Activated T-cell treated with anti-CD3 and anti-CD28 coated beads, Interleukin-2, amount 50 U/mL, for 24 hours (primary cell): ENCODE results near the gene USE1.

Source experiments
- DNase-seq: peaks from one replicate; pipeline ENCODE4 v3.0.0-alpha.2; 2020
- H3K27ac Mint-ChIP-seq: 2 replicates; pipeline ENCODE4 v1.8.0; 2020; ENCODE audit warnings: mild to moderate bottlenecking, mixed read lengths
- H3K27me3 Mint-ChIP-seq: 2 replicates; pipeline ENCODE4 v1.8.0; 2020; ENCODE audit warnings: mixed read lengths
- H3K36me3 Mint-ChIP-seq: 2 replicates; pipeline ENCODE4 v1.8.0; 2020; ENCODE audit warnings: low read depth, mixed read lengths
- H3K4me1 Mint-ChIP-seq: 2 replicates; pipeline ENCODE4 v1.8.0; 2020; ENCODE audit warnings: low read depth, mixed read lengths
- H3K4me3 Mint-ChIP-seq: 2 replicates; pipeline ENCODE4 v1.8.0; 2020; ENCODE audit warnings: mild to moderate bottlenecking, moderate library complexity, mixed read lengths
- H3K9me3 Mint-ChIP-seq: 2 replicates; pipeline ENCODE4 v1.8.0; 2020; ENCODE audit warnings: mixed read lengths

Gene USE1

GRCh38 chr19:17254636-17255035, 39.5 kb downstream of the USE1 start:
- H3K36me3 Mint-ChIP-seq = no peaks in the 10 kb centered on the region
- H3K4me3 Mint-ChIP-seq = no peak overlapping the region
- no peak for DNase-seq
- H3K9me3 Mint-ChIP-seq = no peaks in the 10 kb centered on the region
- no peaks in the 10 kb centered on the region for H3K4me1 Mint-ChIP-seq
- no peak overlapping the region for H3K27ac Mint-ChIP-seq
- no peaks in the 10 kb centered on the region for H3K27me3 Mint-ChIP-seq

GRCh38 chr19:17255150-17255621, 40.0 kb downstream of the USE1 start:
- Mint-ChIP-seq H3K27ac (no peak overlapping the region), H3K4me1 (no peaks in the 10 kb centered on the region), H3K27me3 (no peaks in the 10 kb centered on the region), H3K36me3 (no peaks in the 10 kb centered on the region), H3K9me3 (no peaks in the 10 kb centered on the region), H3K4me3 (no peak overlapping the region)
- no peak for DNase-seq

GRCh38 chr19:17256130-17256529, 41.0 kb downstream of the USE1 start:
- Mint-ChIP-seq H3K4me1 (peaks cover 6% of the 10 kb centered on the region), H3K9me3 (no peaks in the 10 kb centered on the region), H3K27me3 (no peaks in the 10 kb centered on the region), H3K4me3 (no peak overlapping the region), H3K27ac (no peak overlapping the region), H3K36me3 (no peaks in the 10 kb centered on the region)
- DNase-seq = no peak

- peaks cover 6% of the 10 kb centered on the region for H3K4me1 Mint-ChIP-seq
- no peaks in the 10 kb centered on the region for H3K9me3 Mint-ChIP-seq
- H3K4me3 Mint-ChIP-seq = no peak overlapping the region
- H3K27me3 Mint-ChIP-seq = no peaks in the 10 kb centered on the region
- no peak for DNase-seq
- H3K36me3 Mint-ChIP-seq = no peaks in the 10 kb centered on the region
- no peak overlapping the region for H3K27ac Mint-ChIP-seq
These were observed 44.1 kb downstream of the USE1 start for GRCh38 chr19:17259118-17259780.

- Mint-ChIP-seq H3K4me3 (no peak overlapping the region), H3K9me3 (no peaks in the 10 kb centered on the region), H3K27me3 (no peaks in the 10 kb centered on the region), H3K4me1 (peaks cover 9% of the 10 kb centered on the region), H3K27ac (no peak overlapping the region), H3K36me3 (no peaks in the 10 kb centered on the region)
- no peak for DNase-seq
These were observed 44.8 kb downstream of the USE1 start for GRCh38 chr19:17259934-17260333.

- H3K4me1 Mint-ChIP-seq = peaks cover 9% of the 10 kb centered on the region
- no peaks in the 10 kb centered on the region for H3K27me3 Mint-ChIP-seq
- no peak overlapping the region for H3K27ac Mint-ChIP-seq
- DNase-seq = peak; percentile 93
- H3K4me3 Mint-ChIP-seq = no peak overlapping the region
- H3K9me3 Mint-ChIP-seq = no peaks in the 10 kb centered on the region
- H3K36me3 Mint-ChIP-seq = no peaks in the 10 kb centered on the region
These were observed 45.7 kb downstream of the USE1 start for GRCh38 chr19:17260842-17261325.

- no peaks in the 10 kb centered on the region for H3K27me3 Mint-ChIP-seq
- H3K4me1 Mint-ChIP-seq = peaks cover 17% of the 10 kb centered on the region
- no peak for DNase-seq
- H3K36me3 Mint-ChIP-seq = peaks cover 3% of the 10 kb centered on the region
- H3K27ac Mint-ChIP-seq = no peak overlapping the region
- H3K4me3 Mint-ChIP-seq = no peak overlapping the region
- no peaks in the 10 kb centered on the region for H3K9me3 Mint-ChIP-seq
These were observed 47.4 kb downstream of the USE1 start for GRCh38 chr19:17262557-17262956.

- Mint-ChIP-seq H3K27ac (peak overlapping the region; percentile 44), H3K36me3 (peaks cover 15% of the 10 kb centered on the region), H3K4me1 (peaks cover 25% of the 10 kb centered on the region), H3K4me3 (no peak overlapping the region), H3K9me3 (no peaks in the 10 kb centered on the region), H3K27me3 (no peaks in the 10 kb centered on the region)
- DNase-seq = no peak
These were observed 48.8 kb downstream of the USE1 start for GRCh38 chr19:17263712-17264640.

GRCh38 chr19:17264641-17264979, 49.5 kb downstream of the USE1 start, which contains the start of gene USHBP1:
Gene USHBP1 (minus strand): TSS chr19:17264745. CDS start chr19:17264299, 446 bp downstream.
- Mint-ChIP-seq H3K9me3 (no peaks in the 10 kb centered on the region), H3K4me3 (no peak within 1 kb of the TSS), H3K27ac (peak within 1 kb of the TSS; percentile 44)

GRCh38 chr19:17266026-17266425, 50.9 kb downstream of the USE1 start:
- H3K9me3 Mint-ChIP-seq = no peaks in the 10 kb centered on the region
- H3K27me3 Mint-ChIP-seq = no peaks in the 10 kb centered on the region
- H3K36me3 Mint-ChIP-seq = peaks cover 30% of the 10 kb centered on the region
- peaks cover 22% of the 10 kb centered on the region for H3K4me1 Mint-ChIP-seq
- no peak overlapping the region for H3K27ac Mint-ChIP-seq
- H3K4me3 Mint-ChIP-seq = no peak overlapping the region
- DNase-seq = no peak

More at GRCh38 chr19:17264641-17264979, 49.5 kb downstream of the USE1 start, which contains the start of gene USHBP1:
- DNase-seq = no peak
- Mint-ChIP-seq H3K4me1 (peaks cover 26% of the 10 kb centered on the region), H3K36me3 (peaks cover 20% of the 10 kb centered on the region), H3K27me3 (no peaks in the 10 kb centered on the region)

GRCh38 chr19:17266589-17266974, 51.4 kb downstream of the USE1 start:
- Mint-ChIP-seq H3K4me3 (peak overlapping the region; percentile 94), H3K27ac (peak overlapping the region; percentile 91), H3K27me3 (no peaks in the 10 kb centered on the region), H3K4me1 (peaks cover 22% of the 10 kb centered on the region), H3K9me3 (no peaks in the 10 kb centered on the region), H3K36me3 (peaks cover 36% of the 10 kb centered on the region)
- DNase-seq = no peak

GRCh38 chr19:17266975-17267788, 52.0 kb downstream of the USE1 start, which contains the start of gene BABAM1:
Gene BABAM1 (plus strand): TSS chr19:17267443. CDS start chr19:17268807, 1,364 bp downstream.
- Mint-ChIP-seq H3K9me3 (no peaks in the 10 kb centered on the region), H3K4me1 (peaks cover 22% of the 10 kb centered on the region), H3K27me3 (no peaks in the 10 kb centered on the region), H3K36me3 (peaks cover 40% of the 10 kb centered on the region), H3K4me3 (peak within 1 kb of the TSS; percentile 94), H3K27ac (peak within 1 kb of the TSS; percentile 91)
- DNase-seq = peak; percentile 90

- H3K4me1 Mint-ChIP-seq = peaks cover 22% of the 10 kb centered on the region
- H3K4me3 Mint-ChIP-seq = peak overlapping the region; percentile 94
- peaks cover 48% of the 10 kb centered on the region for H3K36me3 Mint-ChIP-seq
- DNase-seq = no peak
- no peaks in the 10 kb centered on the region for H3K27me3 Mint-ChIP-seq
- H3K27ac Mint-ChIP-seq = no peak overlapping the region
- no peaks in the 10 kb centered on the region for H3K9me3 Mint-ChIP-seq
These were observed 53.6 kb downstream of the USE1 start for GRCh38 chr19:17268754-17269153.
